OCI-LY3 (cell line): ENCODE data around the gene ZNF213.

Experiments used
- EZH2phosphoT487 ChIP-seq: fragments of 200-600 bp; shearing (Covaris generic); IDR thresholded peaks from 2 replicates; pipeline ENCODE4 v1.6.1; 2018; ENCODE audit warnings: antibody characterized with exemption, mixed run types, low read depth
- TF ChIP-seq, protein P1 (sequence below): fragments of 200-600, 300-600 bp; sonication (generic); IDR thresholded peaks from 2 replicates; pipeline ENCODE4 v1.5.1; 2014; ENCODE audit warnings: antibody characterized with exemption, low read length, low read depth

GRCh38 chr16:3089717-3090592 is 44.9 kb upstream of the ZNF213 start:
- TF ChIP-seq, protein P1, sequence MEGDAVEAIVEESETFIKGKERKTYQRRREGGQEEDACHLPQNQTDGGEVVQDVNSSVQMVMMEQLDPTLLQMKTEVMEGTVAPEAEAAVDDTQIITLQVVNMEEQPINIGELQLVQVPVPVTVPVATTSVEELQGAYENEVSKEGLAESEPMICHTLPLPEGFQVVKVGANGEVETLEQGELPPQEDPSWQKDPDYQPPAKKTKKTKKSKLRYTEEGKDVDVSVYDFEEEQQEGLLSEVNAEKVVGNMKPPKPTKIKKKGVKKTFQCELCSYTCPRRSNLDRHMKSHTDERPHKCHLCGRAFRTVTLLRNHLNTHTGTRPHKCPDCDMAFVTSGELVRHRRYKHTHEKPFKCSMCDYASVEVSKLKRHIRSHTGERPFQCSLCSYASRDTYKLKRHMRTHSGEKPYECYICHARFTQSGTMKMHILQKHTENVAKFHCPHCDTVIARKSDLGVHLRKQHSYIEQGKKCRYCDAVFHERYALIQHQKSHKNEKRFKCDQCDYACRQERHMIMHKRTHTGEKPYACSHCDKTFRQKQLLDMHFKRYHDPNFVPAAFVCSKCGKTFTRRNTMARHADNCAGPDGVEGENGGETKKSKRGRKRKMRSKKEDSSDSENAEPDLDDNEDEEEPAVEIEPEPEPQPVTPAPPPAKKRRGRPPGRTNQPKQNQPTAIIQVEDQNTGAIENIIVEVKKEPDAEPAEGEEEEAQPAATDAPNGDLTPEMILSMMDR, result no peak
- TF ChIP-seq EZH2phosphoT487, result no peak
